ENCODE measurements around the gene KCNK2. TPM values are rescaled to one million over a fixed set of nuclear protein-coding genes. Genes with fewer than 3 reads are reported as not detected.
A peak's percentile ranks its signal among the peaks of the same experiment; 100 is the strongest.

KCNK2 gene
- total RNA-seq, 6 experiments from 2014 or later: 50.1 to 93.1 (median 85.0) TPM

GRCh38 chr1:215181518-215181917 is 99.0 kb downstream of the KCNK2 start:
- peaks cover 30% of the 10 kb centered on the region for H3K9me3 Mint-ChIP-seq
- no peak for DNase-seq
- no peak for TF ChIP-seq CTCF (IDR thresholded peaks at IDR 0.05)
- peaks cover 85% of the 10 kb centered on the region for H3K36me3 Mint-ChIP-seq (ENCODE audit: low read depth)
- H3K27me3 Mint-ChIP-seq (ENCODE audit: insufficient read depth): peaks cover 5% of the 10 kb centered on the region; the same call in 1 of the 2 replicates
- H3K4me1 Mint-ChIP-seq (ENCODE audit: low read depth): peaks cover 30% of the 10 kb centered on the region
- H3K27ac Mint-ChIP-seq: no peak overlapping the region
- no peak overlapping the region for H3K4me3 Mint-ChIP-seq

- Mint-ChIP-seq H3K27ac (no peak overlapping the region), H3K4me3 (no peak overlapping the region), H3K27me3 (ENCODE audit: insufficient read depth) (no peaks in the 10 kb centered on the region)
Measured at GRCh38 chr1:215185067-215185620, 102.6 kb downstream of the KCNK2 start.

DNA sequence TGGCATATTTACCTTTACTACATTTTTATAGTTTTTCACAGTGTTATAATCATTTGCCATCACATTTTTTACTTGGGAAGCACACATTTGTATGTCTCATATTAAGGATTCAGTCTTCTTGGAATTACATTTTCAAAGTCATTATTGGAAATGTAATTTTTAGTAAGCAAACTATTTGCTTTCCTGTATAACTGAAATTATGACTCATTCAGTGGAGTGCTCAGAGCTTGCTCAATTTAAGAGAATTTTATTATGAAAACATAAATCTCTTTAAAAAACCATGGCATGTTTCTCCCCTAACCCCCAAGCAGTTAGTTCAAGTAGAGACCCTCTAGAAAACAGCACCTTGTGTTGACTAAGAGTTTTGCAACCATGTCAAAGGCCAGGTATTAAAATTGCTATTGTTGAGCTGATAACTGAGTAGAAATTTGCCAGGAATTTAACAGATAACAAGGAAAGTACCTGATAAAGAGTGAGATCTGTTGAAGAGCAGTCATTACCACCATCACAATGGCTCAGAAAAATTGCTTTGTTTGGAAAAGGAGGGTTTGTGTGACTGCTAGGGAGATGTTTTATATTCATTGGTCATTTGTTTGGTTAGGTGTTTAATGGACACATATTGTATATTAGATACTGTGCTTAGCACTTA is 105.9 kb downstream of the KCNK2 start:
- Mint-ChIP-seq H3K27me3 (ENCODE audit: insufficient read depth) (no peaks in the 10 kb centered on the region; the same call in 1 of the 2 replicates), H3K4me3 (no peak overlapping the region), H3K27ac (no peak overlapping the region), H3K36me3 (ENCODE audit: low read depth) (peaks cover 38% of the 10 kb centered on the region), H3K4me1 (ENCODE audit: low read depth) (peaks cover 54% of the 10 kb centered on the region), H3K9me3 (peaks cover 1% of the 10 kb centered on the region; the same call in 1 of the 2 replicates)
- DNase-seq: no peak
- TF ChIP-seq CTCF (IDR thresholded peaks at IDR 0.05): no peak

More at GRCh38 chr1:215185067-215185620, 102.6 kb downstream of the KCNK2 start:
- H3K36me3 Mint-ChIP-seq (ENCODE audit: low read depth): peaks cover 57% of the 10 kb centered on the region
- TF ChIP-seq CTCF (IDR thresholded peaks at IDR 0.05): no peak
- no peak for DNase-seq
- H3K4me1 Mint-ChIP-seq (ENCODE audit: low read depth): peaks cover 48% of the 10 kb centered on the region
- H3K9me3 Mint-ChIP-seq: peaks cover 30% of the 10 kb centered on the region

- H3K27me3 Mint-ChIP-seq (ENCODE audit: insufficient read depth): no peaks in the 10 kb centered on the region; the same call in 1 of the 2 replicates
- peaks cover 35% of the 10 kb centered on the region for H3K36me3 Mint-ChIP-seq (ENCODE audit: low read depth)
- peak; percentile 36 for DNase-seq
- H3K9me3 Mint-ChIP-seq: no peaks in the 10 kb centered on the region
- H3K27ac Mint-ChIP-seq: peak overlapping the region; percentile 22; the same call in 1 of the 2 replicates
- no peak for TF ChIP-seq CTCF (IDR thresholded peaks at IDR 0.05)
- H3K4me1 Mint-ChIP-seq (ENCODE audit: low read depth): peaks cover 61% of the 10 kb centered on the region
- peak overlapping the region; percentile 43 for H3K4me3 Mint-ChIP-seq
Measured at GRCh38 chr1:215192306-215192705, 109.8 kb downstream of the KCNK2 start.

DNA sequence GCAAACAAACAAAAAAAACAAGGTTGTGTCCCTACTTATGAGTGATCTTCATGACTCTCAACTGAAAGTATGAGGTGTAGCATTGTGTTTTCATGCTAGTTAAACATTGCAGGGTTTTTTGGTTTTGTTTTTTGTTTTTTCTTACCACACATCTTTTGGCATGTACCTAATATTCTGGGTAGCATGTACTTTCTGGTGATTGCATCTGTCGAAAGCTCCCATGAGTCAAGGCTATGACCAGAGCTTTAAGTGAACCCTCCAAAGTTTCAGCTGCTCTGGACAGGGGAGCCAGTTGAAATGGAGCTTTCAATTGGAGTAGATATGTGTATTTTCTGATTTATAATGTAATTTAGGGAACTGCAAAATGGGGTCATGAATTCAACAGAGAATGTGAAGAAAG is 115.5 kb downstream of the KCNK2 start:
- peaks cover 33% of the 10 kb centered on the region for H3K36me3 Mint-ChIP-seq (ENCODE audit: low read depth)
- no peak overlapping the region for H3K27ac Mint-ChIP-seq
- peaks cover 33% of the 10 kb centered on the region for H3K4me1 Mint-ChIP-seq (ENCODE audit: low read depth)
- TF ChIP-seq CTCF (IDR thresholded peaks at IDR 0.05): no peak
- no peaks in the 10 kb centered on the region for H3K9me3 Mint-ChIP-seq
- DNase-seq: no peak
- H3K4me3 Mint-ChIP-seq: no peak overlapping the region
- no peaks in the 10 kb centered on the region for H3K27me3 Mint-ChIP-seq (ENCODE audit: insufficient read depth)

Data from HFFc6 (cell line).